HepG2 (cell line): ENCODE data around the gene DYNC2I2. TPM values are rescaled to one million over a fixed set of nuclear protein-coding genes. Genes with fewer than 3 reads are reported as not detected.

Source experiments
- AHDC1 ChIP-seq: sonication (generic); formaldehyde crosslinking; IDR thresholded peaks from 2 replicates; pipeline ENCODE4 v1.5.1; 2020; ENCODE audit warnings: mild to moderate bottlenecking, missing genetic modification reagents, borderline replicate concordance
- ATF1 ChIP-seq: IDR thresholded peaks from 2 replicates; pipeline ENCODE4 v1.6.1; 2016; ENCODE audit warnings: mild to moderate bottlenecking, control low read depth
- BCL6 ChIP-seq: IDR thresholded peaks from 2 replicates; pipeline ENCODE4 v1.6.1; 2016; ENCODE audit warnings: missing genetic modification reagents, missing compliant biosample characterization
- BRD4 ChIP-seq: sonication (generic); formaldehyde crosslinking; IDR thresholded peaks from 2 replicates; pipeline ENCODE4 v1.4.0; 2020; ENCODE audit warnings: missing genetic modification reagents
- DNMT1 ChIP-seq: sonication (generic); formaldehyde crosslinking; IDR thresholded peaks from 2 replicates; pipeline ENCODE4 v1.5.1; 2020; ENCODE audit warnings: mild to moderate bottlenecking, missing genetic modification reagents
- FIP1L1 ChIP-seq: fragments of 200-400 bp; formaldehyde crosslinking; IDR thresholded peaks from 2 replicates; pipeline ENCODE4 v1.6.1; 2018; ENCODE audit warnings: low read depth, mild to moderate bottlenecking, low read length, moderate library complexity, borderline replicate concordance; ENCODE audit not compliant: insufficient read depth
- FOXP1 ChIP-seq, 2 experiments: fragments of 450-650 bp in 1 of 2; IDR thresholded peaks; 2 replicates each; pipeline ENCODE4 v1.6.1; 2017 to 2018; ENCODE audit warnings: antibody characterized with exemption in 1 of 2
- HNRNPUL1 ChIP-seq: fragments of 200-400 bp; formaldehyde crosslinking; IDR thresholded peaks from 2 replicates; pipeline ENCODE4 v1.6.1; 2017; ENCODE audit warnings: low read depth, mild to moderate bottlenecking, low read length, moderate library complexity
- HOXA3 ChIP-seq: sonication (generic); formaldehyde crosslinking; IDR thresholded peaks from 2 replicates; pipeline ENCODE4 v1.5.0; 2020; ENCODE audit warnings: missing genetic modification reagents
- KDM2A ChIP-seq: sonication (generic); formaldehyde crosslinking; IDR thresholded peaks from 2 replicates; pipeline ENCODE4 v1.4.0; 2020; ENCODE audit warnings: low read depth, missing genetic modification reagents, borderline replicate concordance
- PITX1 ChIP-seq: sonication (generic); formaldehyde crosslinking; IDR thresholded peaks from 2 replicates; pipeline ENCODE4 v1.5.1; 2020; ENCODE audit warnings: mild to moderate bottlenecking, missing genetic modification reagents
- RFX1 ChIP-seq: fragments of 450-650 bp; IDR thresholded peaks from 2 replicates; pipeline ENCODE4 v1.6.1; 2017
- SOX13 ChIP-seq, 3 experiments: fragments of 450-650 bp in 1 of 3; sonication (generic) in 1 of 3; formaldehyde crosslinking in 1 of 3; IDR thresholded peaks in 2 of 3; conservative IDR thresholded peaks in 1 of 3; 2 replicates each; pipeline versions ENCODE4 v1.5.0 to v1.6.1; 2016 to 2020; ENCODE audit warnings: antibody characterized with exemption in 1 of 3, mild to moderate bottlenecking in 1 of 3, missing compliant biosample characterization in 1 of 3, missing genetic modification reagents in 1 of 3, moderate library complexity in 1 of 3
- THAP11 ChIP-seq: IDR thresholded peaks from 2 replicates; pipeline ENCODE4 v1.6.1; 2016; ENCODE audit warnings: missing biosample characterization, missing genetic modification reagents
- ZFP41 ChIP-seq: sonication (generic); formaldehyde crosslinking; IDR thresholded peaks from 2 replicates; pipeline ENCODE4 v1.4.0; 2020; ENCODE audit warnings: mild to moderate bottlenecking, missing genetic modification reagents, borderline replicate concordance
- ZNF12 ChIP-seq: sonication (generic); formaldehyde crosslinking; IDR thresholded peaks from 2 replicates; pipeline ENCODE4 v1.5.0; 2020; ENCODE audit warnings: missing genetic modification reagents
- ZNF276 ChIP-seq: sonication (generic); formaldehyde crosslinking; IDR thresholded peaks from 2 replicates; pipeline ENCODE4 v1.4.0; 2020; ENCODE audit warnings: mild to moderate bottlenecking, low read depth, missing genetic modification reagents
- ZNF496 ChIP-seq: sonication (generic); formaldehyde crosslinking; IDR thresholded peaks from 2 replicates; pipeline ENCODE4 v1.8.1; 2023; ENCODE audit warnings: mild to moderate bottlenecking, moderate library complexity, missing genetic modification reagents; ENCODE audit not compliant: insufficient replicate concordance
- ZNF691 ChIP-seq: sonication (generic); formaldehyde crosslinking; IDR thresholded peaks from 2 replicates; pipeline ENCODE4 v1.4.0; 2020; ENCODE audit warnings: missing genetic modification reagents, low read depth, mild to moderate bottlenecking, borderline replicate concordance
- ZNF766 ChIP-seq: sonication (generic); formaldehyde crosslinking; IDR thresholded peaks from 2 replicates; pipeline ENCODE4 v1.5.0; 2020; ENCODE audit warnings: missing genetic modification reagents, borderline replicate concordance
- ZNF788 ChIP-seq: sonication (generic); formaldehyde crosslinking; IDR thresholded peaks from 2 replicates; pipeline ENCODE4 v1.5.0; 2020; ENCODE audit warnings: mild to moderate bottlenecking, missing genetic modification reagents, borderline replicate concordance
- ZNF883 ChIP-seq: sonication (generic); formaldehyde crosslinking; IDR thresholded peaks from 2 replicates; pipeline ENCODE4 v1.5.1; 2020; ENCODE audit warnings: mild to moderate bottlenecking, missing genetic modification reagents; ENCODE audit errors: not compliant biosample characterization
- polyA plus RNA-seq, 8 experiments: library from polyadenylated mRNA; depleted of rRNA in 3 of 8; stranded (reverse) in 7 of 8; unstranded in 1 of 8; fragments of >200 nt; fragmentation: Illumina TruSeq in 4 of 8; extraction: Trizol in 4 of 8; gene quantifications; 2 replicates each; pipeline versions ENCODE4 v1.2.1 to v1.2.3, GENCODE V29; 2011 to 2016; ENCODE audit warnings: low read depth in 4 of 8, missing spikeins in 1 of 8, mixed read lengths in 1 of 8; ENCODE audit not compliant: insufficient read depth in 1 of 8
- total RNA-seq, 5 experiments: library from RNA; depleted of rRNA; stranded (reverse); fragments of >200 nt; fragmentation: Illumina TruSeq; extraction: Trizol; gene quantifications; 2 replicates each; pipeline ENCODE4 v1.2.3, GENCODE V29; 2016; ENCODE audit warnings: low read depth in 1 of 5

The DYNC2I2 gene
- total and polyA plus RNA-seq, 2 of the 13 experiments (the other 11 are each of a cell fraction or from before 2014, with no cell fraction given): 13.7 to 40.2 TPM

GRCh38 chr9:128702445-128702948 lies 45.9 kb upstream of the DYNC2I2 start, which contains the start of gene PKN3 (continued):
- TF ChIP-seq AHDC1 (CRISPR knock-in tag) (no peak), ZFP41 (CRISPR knock-in tag) (peak; percentile 23; the same call in 1 of the 2 replicates), BRD4 (CRISPR knock-in tag) (no peak), ZNF788 (CRISPR knock-in tag) (0 out of 2 replicates have a peak, but pooled peaks have one; percentile 33), HOXA3 (CRISPR knock-in tag) (0 out of 2 replicates have a peak, but pooled peaks have one; percentile 6), ATF1 (no peak), SOX13 (IDR thresholded peaks at IDR 0.05) (no peak), SOX13 (CRISPR knock-in tag; conservative IDR thresholded peaks at IDR 0.05 in 1 of 2, IDR thresholded peaks at IDR 0.05 in 1 of 2) (0 out of 4 replicates have a peak, but pooled peaks of 1 of the 2 experiments have one; percentile 1), ZNF496 (CRISPR knock-in tag) (no peak), ZNF766 (no peak), BCL6 (CRISPR knock-in tag) (no peak), ZNF12 (CRISPR knock-in tag) (0 out of 2 replicates have a peak, but pooled peaks have one; percentile 9), THAP11 (CRISPR knock-in tag) (no peak), FOXP1 (IDR thresholded peaks at IDR 0.05) (no peak), FOXP1 (CRISPR knock-in tag; IDR thresholded peaks at IDR 0.05) (no peak), ZNF883 (CRISPR knock-in tag) (peak; percentile 37), ZNF276 (CRISPR knock-in tag) (peak; percentile 80), HNRNPUL1 (no peak), RFX1 (no peak), KDM2A (CRISPR knock-in tag) (peak; percentile 87), DNMT1 (CRISPR knock-in tag) (no peak), PITX1 (CRISPR knock-in tag) (peak; percentile 50; the same call in 1 of the 2 replicates), FIP1L1 (no peak), ZNF691 (CRISPR knock-in tag) (peak; percentile 63; the same call in 1 of the 2 replicates)
